ENCODE data around the gene FEM1C. TPM values are rescaled to one million over a fixed set of nuclear protein-coding genes. Genes with fewer than 3 reads are reported as not detected.

Gene FEM1C
- total and polyA plus RNA-seq, 2 experiments from 2014 or later = 4.7 to 21.6 TPM

GRCh38 chr5:115516372-115516771 lies 28.2 kb downstream of the FEM1C start:
- Histone ChIP-seq H4K20me1 (replicated peaks; ENCODE audit: insufficient read depth) (no peaks in the 10 kb centered on the region), H3K36me3 (ENCODE audit: insufficient read depth) (no peaks in the 10 kb centered on the region), H3K4me1 (ENCODE audit: insufficient read depth) (peaks cover 8% of the 10 kb centered on the region), H3K4me3 (no peak overlapping the region), H3K27ac (ENCODE audit: low read depth) (no peak overlapping the region), H3F3A (replicated peaks; ENCODE audit: low read depth) (no peaks in the 10 kb centered on the region), H2AFZ (no peak overlapping the region), H3K9me2 (ENCODE audit: insufficient read depth) (peaks cover 4% of the 10 kb centered on the region; the same call in 1 of the 2 replicates), H3K79me2 (replicated peaks; ENCODE audit: insufficient read depth) (no peaks in the 10 kb centered on the region), H3K4me2 (no peak overlapping the region), H3K27me3 (ENCODE audit: insufficient read depth) (no peaks in the 10 kb centered on the region)
- H3K4me1 Mint-ChIP-seq = peaks cover 11% of the 10 kb centered on the region
- DNase-seq (ENCODE audit: low spot score) (no peak), ATAC-seq (no peak)
- no peaks in the 10 kb centered on the region for H3K27me3 Mint-ChIP-seq (ENCODE audit: insufficient read depth, low read depth, poor library complexity)
- H3K9me3 Mint-ChIP-seq = no peaks in the 10 kb centered on the region
- H3K4me3 Mint-ChIP-seq = no peak overlapping the region
- H3K27ac Mint-ChIP-seq = no peak overlapping the region
- H3K36me3 Mint-ChIP-seq (ENCODE audit: low read depth) = no peaks in the 10 kb centered on the region
- TF ChIP-seq NANOG (IDR thresholded peaks at IDR 0.05; ENCODE audit: borderline replicate concordance) (no peak), ZNF114 (CRISPR knock-in tag; IDR thresholded peaks at IDR 0.05) (no peak), ZNF462 (CRISPR knock-in tag; IDR thresholded peaks at IDR 0.05) (no peak), CREB1 (CRISPR knock-in tag; IDR thresholded peaks at IDR 0.05; ENCODE audit: low read depth) (no peak), STAT1 (IDR thresholded peaks at IDR 0.05; ENCODE audit: unreplicated experiment) (no peak), JUNB (IDR thresholded peaks at IDR 0.05; ENCODE audit: unreplicated experiment) (no peak), CTCF (conservative IDR thresholded peaks at IDR 0.05; ENCODE audit: low read depth in 2 of 2) (no peak), EZH2phosphoT487 (IDR thresholded peaks at IDR 0.05; ENCODE audit: unreplicated experiment) (no peak), ETS1 (IDR thresholded peaks at IDR 0.05) (no peak)

Measured in GM23338 (cell line).